SH-SY5Y (cell line): Measurements from ENCODE around the gene C2orf78.

Experiments used
- GATA2 ChIP-seq: IDR thresholded peaks from 2 replicates; pipeline ENCODE4 v1.6.1; 2011; ENCODE audit warnings: mild to moderate bottlenecking, low read depth, low read length
- GATA3 ChIP-seq: IDR thresholded peaks from 2 replicates; pipeline ENCODE4 v1.6.1; 2011; ENCODE audit warnings: low read depth, mild to moderate bottlenecking, low read length, moderate library complexity

DNA sequence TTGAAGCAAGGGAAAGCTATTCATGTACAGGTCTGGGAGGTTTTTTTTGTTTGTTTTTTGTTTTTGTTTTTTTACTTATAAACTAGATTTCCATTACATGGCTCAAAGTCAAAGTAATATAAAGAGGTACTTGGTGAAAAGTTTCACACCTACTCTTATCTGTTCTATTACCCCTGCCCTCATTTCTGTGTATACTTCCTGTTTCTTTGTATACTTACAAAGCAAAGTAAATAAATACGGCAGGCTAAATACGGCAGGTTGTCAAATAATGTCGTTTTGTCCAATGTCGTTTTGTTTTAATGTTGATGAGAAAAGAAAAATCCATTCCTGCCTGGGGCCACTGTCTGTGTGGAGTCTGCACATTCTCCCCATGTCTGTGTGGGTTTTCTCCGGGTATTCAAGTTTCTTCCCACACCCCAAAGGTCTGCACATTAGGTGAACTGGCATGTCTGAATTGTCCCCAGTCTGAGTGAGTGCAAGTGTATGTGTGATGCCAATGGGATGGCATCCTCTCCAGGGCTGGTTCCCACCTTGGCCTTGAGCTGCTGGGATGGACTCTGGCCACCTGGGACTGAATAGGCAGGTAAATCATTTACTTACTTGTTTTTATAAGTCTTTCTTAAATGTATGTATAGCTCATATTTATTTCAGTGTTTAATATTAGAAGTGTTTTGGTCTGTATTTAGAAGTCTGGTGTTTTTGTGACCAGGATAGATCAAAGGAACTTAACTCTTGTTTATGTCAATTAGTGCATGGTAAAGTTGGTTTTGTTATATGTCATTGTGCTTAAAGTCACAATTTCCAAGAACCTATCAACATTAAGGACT is 58.1 kb downstream of the C2orf78 start:
- TF ChIP-seq GATA3 (no peak), GATA2 (no peak)
